K562 (cell line): ENCODE measurements around the gene SULT1A1.
"Not testable (repeated sequence)": the region's sequence is repeated elsewhere in the genome, so short reads cannot be mapped to it uniquely, and the experiment has no call there.

ENCODE experiments used
- CBX8 ChIP-seq: fragments of 200-600 bp; sonication (generic); IDR thresholded peaks from 2 replicates; pipeline ENCODE4 v1.6.1; 2012; ENCODE audit warnings: borderline replicate concordance, mixed run types, low read depth, mild to moderate bottlenecking, moderate library complexity, mixed read lengths, low read length, control low read depth, inconsistent platforms; ENCODE audit not compliant: poor library complexity, severe bottlenecking; ENCODE audit errors: extremely low read depth
- EGR1 ChIP-seq: fragments of 450-650 bp; conservative IDR thresholded peaks from 2 replicates; pipeline ENCODE4 v1.6.1; 2017; ENCODE audit warnings: mild to moderate bottlenecking
- FOXJ3 ChIP-seq: sonication (generic); formaldehyde crosslinking; IDR thresholded peaks from 2 replicates; pipeline ENCODE4 v1.4.0; 2020; ENCODE audit warnings: mild to moderate bottlenecking, missing genetic modification reagents
- RBM39 ChIP-seq: fragments of 200-400 bp; formaldehyde crosslinking; optimal IDR thresholded peaks from 2 replicates; pipeline ENCODE3; 2018; ENCODE audit warnings: low read depth, low read length
- TAF15 ChIP-seq: fragments of 200-400 bp; formaldehyde crosslinking; IDR thresholded peaks from 2 replicates; pipeline ENCODE4 v1.6.1; 2017; ENCODE audit warnings: mild to moderate bottlenecking, low read depth, low read length, moderate library complexity
- YBX1 ChIP-seq: fragments of 450-650 bp; IDR thresholded peaks from 2 replicates; pipeline ENCODE4 v1.7.1; 2016; ENCODE audit warnings: mild to moderate bottlenecking
- ZBTB7A ChIP-seq: IDR thresholded peaks from 2 replicates; pipeline ENCODE4 v1.6.1; 2011; ENCODE audit warnings: low read depth, mild to moderate bottlenecking, low read length, moderate library complexity, borderline replicate concordance; ENCODE audit not compliant: control insufficient read depth
- ZFX ChIP-seq: sonication (generic); formaldehyde crosslinking; IDR thresholded peaks from 2 replicates; pipeline ENCODE4 v1.8.0; 2022; ENCODE audit warnings: mild to moderate bottlenecking, missing genetic modification reagents, moderate library complexity
- ZNF75A ChIP-seq: fragments of 450-650 bp; formaldehyde crosslinking; IDR thresholded peaks from 2 replicates; pipeline ENCODE4 v1.4.0; 2020; ENCODE audit warnings: mild to moderate bottlenecking
- TF ChIP-seq, protein P1 (sequence below), 3 experiments: IDR thresholded peaks in 2 of 3; conservative IDR thresholded peaks in 1 of 3; 2 replicates each; pipeline ENCODE4 v1.5.1; 2011 to 2012; ENCODE audit warnings: low read length in 3 of 3, mild to moderate bottlenecking in 3 of 3, control low read depth in 2 of 3, improper control_type of control experiment in 1 of 3, inconsistent platforms in 1 of 3, low read depth in 1 of 3, mixed read lengths in 1 of 3, moderate library complexity in 1 of 3; ENCODE audit not compliant: insufficient read depth in 2 of 3

- TF ChIP-seq ZBTB7A; YBX1; ZNF75A; TAF15; EGR1; RBM39; CBX8; FOXJ3; ZFX (CRISPR knock-in tag): not testable (repeated sequence)
- TF ChIP-seq, protein P1, sequence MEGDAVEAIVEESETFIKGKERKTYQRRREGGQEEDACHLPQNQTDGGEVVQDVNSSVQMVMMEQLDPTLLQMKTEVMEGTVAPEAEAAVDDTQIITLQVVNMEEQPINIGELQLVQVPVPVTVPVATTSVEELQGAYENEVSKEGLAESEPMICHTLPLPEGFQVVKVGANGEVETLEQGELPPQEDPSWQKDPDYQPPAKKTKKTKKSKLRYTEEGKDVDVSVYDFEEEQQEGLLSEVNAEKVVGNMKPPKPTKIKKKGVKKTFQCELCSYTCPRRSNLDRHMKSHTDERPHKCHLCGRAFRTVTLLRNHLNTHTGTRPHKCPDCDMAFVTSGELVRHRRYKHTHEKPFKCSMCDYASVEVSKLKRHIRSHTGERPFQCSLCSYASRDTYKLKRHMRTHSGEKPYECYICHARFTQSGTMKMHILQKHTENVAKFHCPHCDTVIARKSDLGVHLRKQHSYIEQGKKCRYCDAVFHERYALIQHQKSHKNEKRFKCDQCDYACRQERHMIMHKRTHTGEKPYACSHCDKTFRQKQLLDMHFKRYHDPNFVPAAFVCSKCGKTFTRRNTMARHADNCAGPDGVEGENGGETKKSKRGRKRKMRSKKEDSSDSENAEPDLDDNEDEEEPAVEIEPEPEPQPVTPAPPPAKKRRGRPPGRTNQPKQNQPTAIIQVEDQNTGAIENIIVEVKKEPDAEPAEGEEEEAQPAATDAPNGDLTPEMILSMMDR (IDR thresholded peaks at IDR 0.05 in 2 of 3, conservative IDR thresholded peaks at IDR 0.05 in 1 of 3; ENCODE audit: insufficient read depth in 2 of 3, low read depth in 1 of 3, low read length in 3 of 3), result not testable (repeated sequence)
Observed at GRCh38 chr16:28600965-28601364, 8.9 kb downstream of the SULT1A1 start.
